Ovary (tissue), 3 donors: ENCODE data around the gene FLT3LG.
A peak's percentile ranks its signal among the peaks of the same experiment; 100 is the strongest.

ENCODE experiments used
- CTCF ChIP-seq, 3 donors: fragments of 450-650 bp in 2 of 3; fragments of 200-600 bp in 1 of 3; IDR thresholded peaks; one replicate each; pipeline versions ENCODE4 v1.5.1 to v1.8.0; 2016 to 2022; ENCODE audit warnings: antibody characterized with exemption in 3 of 3, mild to moderate bottlenecking in 1 of 3
- EP300 ChIP-seq: sonication (generic); formaldehyde crosslinking; IDR thresholded peaks from one replicate; pipeline ENCODE4 v1.6.1; 2017; ENCODE audit warnings: antibody characterized with exemption
- POLR2A ChIP-seq: fragments of 450-650 bp; IDR thresholded peaks from one replicate; pipeline ENCODE4 v1.6.1; 2017; ENCODE audit warnings: antibody characterized with exemption, mild to moderate bottlenecking, moderate library complexity
- donor health status: DM: no; HTN: no; CAD: no.

DNA sequence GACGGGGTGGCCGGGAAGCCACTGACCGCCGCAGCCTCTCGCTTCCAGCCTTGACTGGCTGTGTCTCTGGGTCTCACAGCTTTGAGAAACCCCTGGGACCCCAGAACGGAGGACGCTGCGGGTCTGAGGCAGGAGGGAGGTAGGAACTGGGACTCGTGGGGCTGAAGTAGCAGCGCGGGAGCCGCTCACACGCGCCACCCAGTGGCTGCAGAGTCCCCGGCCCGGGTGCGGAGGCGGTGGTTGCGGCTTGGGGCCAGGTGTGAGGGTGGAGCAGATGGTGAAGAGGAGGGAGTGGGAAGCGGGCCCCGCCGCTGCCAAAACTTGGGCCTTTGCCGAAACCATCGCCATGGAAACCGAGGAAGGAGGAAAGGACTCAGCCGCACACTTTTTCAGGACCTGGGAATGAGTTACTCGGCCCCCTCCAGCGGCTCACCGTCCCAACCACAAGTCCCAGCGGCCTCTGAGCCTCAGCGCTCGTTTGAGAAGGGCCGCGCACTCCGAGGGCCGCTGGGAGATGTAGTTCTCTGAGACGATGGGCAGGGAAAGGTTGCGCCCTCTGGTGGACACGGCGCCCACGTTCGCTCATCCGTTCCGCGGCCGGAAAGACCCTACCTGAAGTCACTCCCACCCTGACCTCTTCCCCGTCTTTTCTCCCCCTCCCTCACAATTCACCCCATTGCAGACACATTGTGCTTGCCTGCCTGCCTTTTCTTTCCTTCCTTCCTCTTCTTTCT is 30.5 kb upstream of the FLT3LG start:
- TF ChIP-seq CTCF (IDR thresholded peaks at IDR 0.05): peak; percentile 89 to 99 (median 90)
- peak; percentile 16 for TF ChIP-seq POLR2A
- TF ChIP-seq EP300: no peak
